GM19193 (cell line): ENCODE measurements around the gene RTL5.

Source experiments
- POLR2A ChIP-seq: IDR thresholded peaks from 4 replicates; pipeline ENCODE4 v1.6.1; 2011; ENCODE audit not compliant: insufficient read depth, insufficient read length; ENCODE audit errors: extremely low read depth

RTL5 gene

GRCh38 chrX:72131317-72132294, at the start of gene RTL5:
Gene RTL5 (minus strand): TSS chrX:72131915.
- no peak for TF ChIP-seq POLR2A

GRCh38 chrX:72180539-72180938, 48.8 kb upstream of the RTL5 start:
- TF ChIP-seq POLR2A = no peak

- no peak for TF ChIP-seq POLR2A
Observed at GRCh38 chrX:72176981-72177380, 45.3 kb upstream of the RTL5 start.

- TF ChIP-seq POLR2A = no peak
Observed at GRCh38 chrX:72169008-72169728, 37.5 kb upstream of the RTL5 start.

- no peak for TF ChIP-seq POLR2A
Observed at GRCh38 chrX:72165551-72165950, 33.8 kb upstream of the RTL5 start.

GRCh38 chrX:72159769-72160168, 28.1 kb upstream of the RTL5 start:
- no peak for TF ChIP-seq POLR2A

- no peak for TF ChIP-seq POLR2A
Observed at GRCh38 chrX:72158773-72159172, 27.1 kb upstream of the RTL5 start.

- TF ChIP-seq POLR2A = no peak
Observed at GRCh38 chrX:72146527-72146926, 14.8 kb upstream of the RTL5 start.

- no peak for TF ChIP-seq POLR2A
Observed at GRCh38 chrX:72145181-72145580, 13.5 kb upstream of the RTL5 start.

GRCh38 chrX:72143609-72143907, 11.8 kb upstream of the RTL5 start:
- no peak for TF ChIP-seq POLR2A

- TF ChIP-seq POLR2A = no peak
Observed at GRCh38 chrX:72142794-72143608, 11.3 kb upstream of the RTL5 start.

GRCh38 chrX:72142094-72142793, 10.5 kb upstream of the RTL5 start:
- TF ChIP-seq POLR2A = no peak

GRCh38 chrX:72141372-72142004, 9.8 kb upstream of the RTL5 start:
- no peak for TF ChIP-seq POLR2A

GRCh38 chrX:72139538-72139937, 7.8 kb upstream of the RTL5 start:
- TF ChIP-seq POLR2A = no peak
